ENCODE results near the gene CLASP1. TPM values are rescaled to one million over a fixed set of nuclear protein-coding genes. Genes with fewer than 3 reads are reported as not detected.

CLASP1 gene
- total RNA-seq, 1 experiment from 2014 or later: 81.9 TPM

GRCh38 chr2:121570036-121570666, 79.1 kb downstream of the CLASP1 start:
- BruUV-seq (replicated peaks): no TSS peak
- Mint-ChIP-seq H3K9me3 (ENCODE audit: unreplicated experiment) (no peaks in the 10 kb centered on the region), H3K27ac (ENCODE audit: low read depth, unreplicated experiment) (no peak overlapping the region), H3K36me3 (ENCODE audit: insufficient read depth, unreplicated experiment) (peaks cover 7% of the 10 kb centered on the region), H3K4me1 (ENCODE audit: insufficient read depth, unreplicated experiment) (peaks cover 5% of the 10 kb centered on the region), H3K27me3 (ENCODE audit: insufficient read depth, unreplicated experiment) (no peaks in the 10 kb centered on the region), H3K4me3 (ENCODE audit: unreplicated experiment) (no peak overlapping the region)
- DNase-seq (ENCODE audit: unreplicated experiment): no peak
- intact Hi-C loops (cut with micrococcal nuclease): no loop called here
- TF ChIP-seq CTCF (IDR thresholded peaks at IDR 0.05; ENCODE audit: unreplicated experiment): no peak
- ChIA-PET CTCF (no interaction called here), POLR2A (no interaction called here)

GRCh38 chr2:121567957-121568409, 81.3 kb downstream of the CLASP1 start:
- Mint-ChIP-seq H3K4me3 (ENCODE audit: unreplicated experiment) (no peak overlapping the region), H3K9me3 (ENCODE audit: unreplicated experiment) (no peaks in the 10 kb centered on the region), H3K27me3 (ENCODE audit: insufficient read depth, unreplicated experiment) (no peaks in the 10 kb centered on the region), H3K4me1 (ENCODE audit: insufficient read depth, unreplicated experiment) (peaks cover 8% of the 10 kb centered on the region), H3K36me3 (ENCODE audit: insufficient read depth, unreplicated experiment) (no peaks in the 10 kb centered on the region), H3K27ac (ENCODE audit: low read depth, unreplicated experiment) (no peak overlapping the region)
- no peak for TF ChIP-seq CTCF (IDR thresholded peaks at IDR 0.05; ENCODE audit: unreplicated experiment)
- BruUV-seq (replicated peaks): no TSS peak
- CTCF ChIA-PET: no interaction called here
- intact Hi-C loops (cut with micrococcal nuclease): no loop called here
- no peak for DNase-seq (ENCODE audit: unreplicated experiment)
- POLR2A ChIA-PET: interaction anchor here (1.1 kb wide), 1 partner anchor 9 kb away, joined by 3 read pairs; no protein-coding TSS in a partner anchor

GRCh38 chr2:121567452-121567851, 81.8 kb downstream of the CLASP1 start:
- no peak overlapping the region for H3K27ac Mint-ChIP-seq (ENCODE audit: low read depth, unreplicated experiment)
- peaks cover 14% of the 10 kb centered on the region for H3K4me1 Mint-ChIP-seq (ENCODE audit: insufficient read depth, unreplicated experiment)
- no peaks in the 10 kb centered on the region for H3K36me3 Mint-ChIP-seq (ENCODE audit: insufficient read depth, unreplicated experiment)
- no peak for DNase-seq (ENCODE audit: unreplicated experiment)
- no peaks in the 10 kb centered on the region for H3K27me3 Mint-ChIP-seq (ENCODE audit: insufficient read depth, unreplicated experiment)
- H3K4me3 Mint-ChIP-seq (ENCODE audit: unreplicated experiment): no peak overlapping the region
- POLR2A ChIA-PET: interaction anchor here (1.1 to 1.4 kb wide), 4 partner anchors 8 to 19 kb away, joined by 3 to 6 read pairs (median 4); no protein-coding TSS in a partner anchor
- no TSS peak for BruUV-seq (replicated peaks)
- intact Hi-C loops (cut with micrococcal nuclease): no loop called here
- no peaks in the 10 kb centered on the region for H3K9me3 Mint-ChIP-seq (ENCODE audit: unreplicated experiment)
- no peak for TF ChIP-seq CTCF (IDR thresholded peaks at IDR 0.05; ENCODE audit: unreplicated experiment)
- CTCF ChIA-PET: no interaction called here

- Mint-ChIP-seq H3K27ac (ENCODE audit: low read depth, unreplicated experiment) (no peak overlapping the region), H3K27me3 (ENCODE audit: insufficient read depth, unreplicated experiment) (no peaks in the 10 kb centered on the region), H3K36me3 (ENCODE audit: insufficient read depth, unreplicated experiment) (no peaks in the 10 kb centered on the region), H3K4me3 (ENCODE audit: unreplicated experiment) (no peak overlapping the region), H3K9me3 (ENCODE audit: unreplicated experiment) (no peaks in the 10 kb centered on the region), H3K4me1 (ENCODE audit: insufficient read depth, unreplicated experiment) (peaks cover 20% of the 10 kb centered on the region)
- no TSS peak for BruUV-seq (replicated peaks)
- CTCF ChIA-PET: interaction anchor here (0.7 kb wide), 1 partner anchor 157 kb away, joined by 3 read pairs; no protein-coding TSS in a partner anchor
- TF ChIP-seq CTCF (IDR thresholded peaks at IDR 0.05; ENCODE audit: unreplicated experiment): no peak
- POLR2A ChIA-PET: interaction anchor here (2.4 kb wide), 1 partner anchor 84 kb away, joined by 6 read pairs; no protein-coding TSS in a partner anchor
- intact Hi-C loops (cut with micrococcal nuclease): no loop called here
- DNase-seq (ENCODE audit: unreplicated experiment): no peak
These were observed 83.6 kb downstream of the CLASP1 start for GRCh38 chr2:121565389-121566250.

All from MCF 10A (cell line).